Adrenal gland (tissue), 5 donors: ENCODE data around the gene CALR3.

ENCODE experiments used
- CTCF ChIP-seq, 6 experiments: fragments of 450-650 bp in 4 of 6; fragments of 200-600 bp in 2 of 6; sonication (generic) in 1 of 6; IDR thresholded peaks; 1 replicate in 5 of 6; 2 replicates in 1 of 6; pipeline versions ENCODE4 v1.5.1 to v1.8.0; 2016 to 2021; ENCODE audit warnings: antibody characterized with exemption in 6 of 6, mild to moderate bottlenecking in 2 of 6, moderate library complexity in 1 of 6
- POLR2A ChIP-seq, 2 donors: fragments of 450-650 bp; IDR thresholded peaks; one replicate each; pipeline ENCODE4 v1.6.1; 2017; ENCODE audit warnings: antibody characterized with exemption in 2 of 2, mild to moderate bottlenecking in 2 of 2, moderate library complexity in 1 of 2
- donor health status: DM: no; HTN: no; CAD: no.

- TF ChIP-seq CTCF (IDR thresholded peaks at IDR 0.05) = no peak
- TF ChIP-seq POLR2A (IDR thresholded peaks at IDR 0.05) = no peak
Observed at GRCh38 chr19:16540948-16541347, 45.0 kb upstream of the CALR3 start.
